ENCODE results near the gene NPY.

NPY gene

DNA sequence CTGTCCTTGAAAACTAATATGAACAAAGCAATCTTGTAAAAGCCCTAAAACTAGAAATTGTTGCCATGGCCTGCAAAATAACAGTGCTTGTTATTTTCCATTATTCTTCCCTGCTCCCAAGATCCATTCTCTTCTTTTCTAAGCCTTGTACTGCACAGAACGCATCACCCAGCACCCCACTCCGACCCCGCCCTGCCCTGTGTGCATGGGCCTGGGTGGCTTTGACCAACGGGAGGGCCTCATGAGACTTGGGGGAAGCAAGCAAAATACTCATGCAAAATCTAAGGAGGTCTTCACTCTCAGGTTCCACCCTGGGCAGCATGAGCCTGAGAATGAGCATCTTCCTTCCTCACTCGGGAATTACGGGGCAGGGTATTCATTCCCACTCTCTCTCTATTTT is 32.4 kb downstream of the NPY start:
- no peak for DNase-seq

DNA sequence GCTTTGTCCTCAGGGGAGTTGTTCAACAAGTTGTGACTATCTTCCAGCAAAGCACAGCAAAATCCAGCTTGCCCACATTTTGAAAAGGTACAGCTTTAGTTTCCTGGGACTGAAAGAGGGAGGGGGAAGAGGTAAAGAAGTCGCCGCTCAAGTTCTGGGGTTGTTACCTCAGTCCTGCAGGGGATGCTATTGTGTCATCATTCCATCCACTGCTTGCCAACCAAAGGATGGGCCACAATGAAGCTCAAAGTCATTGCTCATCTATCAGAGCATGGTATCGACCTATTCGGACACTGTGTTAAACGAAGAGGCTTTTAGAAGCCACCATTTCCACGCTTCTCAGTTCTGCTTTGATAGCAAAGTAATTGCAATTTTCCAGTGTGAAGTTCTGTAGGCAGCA is 34.3 kb downstream of the NPY start:
- no peak for DNase-seq

DNA sequence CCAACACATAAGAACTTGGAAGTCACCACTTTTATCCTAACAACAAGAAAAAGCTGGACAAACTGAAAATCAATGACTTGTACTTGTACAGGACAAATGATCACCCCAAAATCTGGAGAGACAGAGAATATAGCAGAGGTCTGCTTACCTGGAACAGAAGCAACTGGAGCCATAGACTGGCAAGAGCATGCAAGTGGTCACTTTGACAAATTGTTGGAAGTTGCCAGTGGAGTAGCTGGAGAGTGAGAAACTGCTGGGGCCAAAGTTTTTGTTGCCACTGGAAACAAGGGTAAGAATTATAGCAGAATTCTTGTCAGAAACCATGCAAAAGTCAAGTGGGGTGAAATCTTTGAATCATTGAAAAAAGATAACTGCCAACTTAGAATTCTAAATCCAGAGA is 35.2 kb downstream of the NPY start:
- DNase-seq, result no peak

- DNase-seq, result no peak
Measured at GRCh38 chr7:24323961-24324480, 40.0 kb downstream of the NPY start.

DNA sequence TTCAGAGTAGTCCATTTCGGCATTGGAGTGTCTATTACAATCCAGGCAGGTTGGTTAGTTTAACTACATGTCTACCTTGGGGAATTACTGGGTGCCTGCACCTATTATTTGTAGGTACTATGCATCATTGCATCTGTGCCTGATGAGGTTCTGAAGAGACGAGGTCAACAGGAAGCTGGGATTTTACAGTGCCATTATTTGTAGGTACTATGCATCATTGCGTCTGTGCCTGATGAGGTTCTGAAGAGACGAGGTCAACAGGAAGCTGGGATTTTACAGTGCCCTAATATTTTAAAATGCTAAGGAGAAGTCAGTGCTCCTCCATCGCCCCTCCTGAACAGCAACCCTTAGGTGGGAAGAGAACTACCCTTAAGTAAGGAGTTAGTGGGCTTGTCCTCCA is 41.7 kb downstream of the NPY start:
- no peak for DNase-seq

DNA sequence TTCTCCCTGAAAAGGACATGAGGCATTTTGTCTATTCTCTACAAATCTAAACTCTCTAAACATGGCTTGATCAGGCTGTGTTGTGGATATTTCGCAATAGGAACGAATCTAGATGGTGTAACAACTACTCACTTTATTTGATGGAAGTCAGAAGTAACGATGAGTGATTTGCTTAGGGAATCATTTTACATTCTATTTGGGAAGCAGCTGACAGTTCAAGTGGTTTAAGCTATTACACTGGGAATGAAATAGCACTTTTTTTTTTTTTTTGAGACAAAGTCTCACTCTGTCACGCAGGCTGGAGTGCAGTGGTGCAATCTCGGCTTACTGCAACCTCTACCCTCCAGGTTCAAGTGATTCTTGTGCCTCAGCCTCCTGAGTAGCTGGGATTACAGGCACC is 44.1 kb downstream of the NPY start:
- no peak for DNase-seq

GRCh38 chr7:24328894-24329293 is 44.9 kb downstream of the NPY start:
- no peak for DNase-seq

- no peak for DNase-seq
Measured at GRCh38 chr7:24334012-24334411, 50.0 kb downstream of the NPY start.

DNA sequence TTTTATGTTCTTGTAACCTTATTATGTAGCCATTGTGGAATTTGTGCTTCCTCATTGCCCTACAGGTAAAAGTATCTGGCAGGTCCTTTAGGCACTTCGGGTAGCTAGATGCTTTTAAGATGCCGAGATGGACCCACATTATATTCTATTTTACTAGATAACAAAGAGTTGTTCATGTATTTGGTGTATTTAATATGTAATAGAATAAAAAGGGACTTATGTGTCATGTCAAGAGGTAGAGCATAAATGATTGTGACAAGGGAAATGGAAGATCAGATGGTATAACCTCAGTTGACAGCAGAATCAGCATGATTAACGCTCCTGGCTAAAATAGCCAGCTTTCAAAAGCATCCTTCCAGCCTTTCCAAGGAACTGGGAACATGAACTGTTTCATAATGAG is 50.6 kb downstream of the NPY start:
- DNase-seq, result no peak

- no peak for DNase-seq
Measured at GRCh38 chr7:24336461-24336860, 52.5 kb downstream of the NPY start.

GRCh38 chr7:24337180-24337579 is 53.2 kb downstream of the NPY start:
- DNase-seq, result no peak

- DNase-seq, result no peak
Measured at GRCh38 chr7:24339575-24339974, 55.6 kb downstream of the NPY start.

GRCh38 chr7:24340727-24341126 is 56.7 kb downstream of the NPY start:
- no peak for DNase-seq
